Stimulated activated naive CD4-positive, alpha-beta T cell (primary cell): ENCODE data around the gene SHROOM1.
A peak's percentile ranks its signal among the peaks of the same experiment; 100 is the strongest.

Source experiments
- DNase-seq, 6 experiments: peaks; one replicate each; lab custom pipeline; 2025; lab: John Stamatoyannopoulos, UW

SHROOM1 gene

GRCh38 chr5:132824426-132824825 lies 6.0 kb downstream of the SHROOM1 start:
- DNase-seq: no peak

GRCh38 chr5:132823481-132824050 lies 6.9 kb downstream of the SHROOM1 start:
- no peak for DNase-seq

GRCh38 chr5:132822650-132823480 lies 7.6 kb downstream of the SHROOM1 start:
- peak in 1 of 6 experiments; percentile 27 for DNase-seq

- no peak for DNase-seq
Observed at GRCh38 chr5:132821791-132822190, 8.7 kb downstream of the SHROOM1 start.

GRCh38 chr5:132821350-132821749 lies 9.1 kb downstream of the SHROOM1 start:
- no peak for DNase-seq

GRCh38 chr5:132820162-132820754 lies 10.2 kb downstream of the SHROOM1 start:
- peak; percentile 50 to 85 (median 78) for DNase-seq

DNA sequence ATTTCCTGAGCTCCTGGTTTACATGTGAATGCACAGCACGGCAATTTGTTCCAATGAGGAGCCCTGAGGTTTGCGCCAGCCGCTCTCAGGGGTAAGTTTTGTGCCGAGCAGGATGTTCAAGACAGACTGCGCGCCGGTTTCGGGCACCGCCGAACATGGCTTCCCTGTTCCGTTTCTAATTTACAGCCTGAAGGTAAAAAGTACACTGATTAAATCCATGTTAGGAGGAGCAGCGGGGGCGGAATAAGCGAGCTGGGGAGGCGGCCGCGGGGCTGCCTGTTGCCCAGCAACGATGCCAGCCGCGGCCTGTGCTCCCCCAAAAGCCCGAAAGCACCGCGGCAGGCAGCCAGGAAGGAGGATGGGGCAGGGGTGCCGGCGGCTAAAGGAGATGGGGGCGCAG lies 11.0 kb downstream of the SHROOM1 start:
- peak in 2 of 6 experiments; percentile 10 to 45 for DNase-seq

DNA sequence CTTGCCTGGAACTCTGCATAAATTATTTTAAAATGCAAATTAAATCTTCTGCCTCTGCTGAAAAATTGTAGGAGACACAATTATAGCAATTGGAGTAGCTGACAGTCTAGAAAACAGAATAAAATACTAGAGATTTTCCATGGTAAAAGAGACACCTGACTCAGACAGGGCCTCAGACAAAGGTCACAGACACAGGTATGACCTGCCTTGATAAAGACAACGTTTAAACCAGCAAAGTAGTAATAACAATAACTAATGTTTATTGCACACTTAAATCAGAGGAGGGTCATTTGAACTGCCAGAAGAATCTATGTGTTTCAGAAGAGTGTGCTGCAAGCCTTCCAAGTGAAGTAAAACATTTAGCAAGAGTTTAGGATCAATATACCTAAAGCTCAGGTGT lies 13.4 kb downstream of the SHROOM1 start:
- DNase-seq: no peak

- no peak for DNase-seq
Observed at GRCh38 chr5:132816554-132816953, 13.9 kb downstream of the SHROOM1 start.

DNA sequence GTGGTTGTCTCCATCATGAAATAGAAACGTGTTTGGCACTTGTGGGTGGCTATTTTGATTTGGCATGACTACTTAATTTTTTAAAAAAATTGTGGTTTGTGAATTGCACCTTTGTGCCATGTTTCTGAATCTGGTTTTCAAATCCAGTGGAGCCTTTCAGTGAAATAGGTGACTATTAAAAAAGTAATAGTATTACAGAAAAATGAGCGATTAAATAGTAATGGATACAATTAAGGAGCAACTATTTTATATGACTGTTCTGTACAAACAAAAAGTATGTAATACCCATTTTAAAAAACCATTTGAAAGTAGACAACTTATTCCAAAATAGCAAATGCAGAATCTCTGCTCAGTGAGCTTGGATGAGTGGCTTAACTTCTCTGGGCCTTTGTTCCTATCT lies 14.4 kb downstream of the SHROOM1 start:
- DNase-seq: no peak

GRCh38 chr5:132815454-132815853 lies 15.0 kb downstream of the SHROOM1 start:
- DNase-seq: no peak

DNA sequence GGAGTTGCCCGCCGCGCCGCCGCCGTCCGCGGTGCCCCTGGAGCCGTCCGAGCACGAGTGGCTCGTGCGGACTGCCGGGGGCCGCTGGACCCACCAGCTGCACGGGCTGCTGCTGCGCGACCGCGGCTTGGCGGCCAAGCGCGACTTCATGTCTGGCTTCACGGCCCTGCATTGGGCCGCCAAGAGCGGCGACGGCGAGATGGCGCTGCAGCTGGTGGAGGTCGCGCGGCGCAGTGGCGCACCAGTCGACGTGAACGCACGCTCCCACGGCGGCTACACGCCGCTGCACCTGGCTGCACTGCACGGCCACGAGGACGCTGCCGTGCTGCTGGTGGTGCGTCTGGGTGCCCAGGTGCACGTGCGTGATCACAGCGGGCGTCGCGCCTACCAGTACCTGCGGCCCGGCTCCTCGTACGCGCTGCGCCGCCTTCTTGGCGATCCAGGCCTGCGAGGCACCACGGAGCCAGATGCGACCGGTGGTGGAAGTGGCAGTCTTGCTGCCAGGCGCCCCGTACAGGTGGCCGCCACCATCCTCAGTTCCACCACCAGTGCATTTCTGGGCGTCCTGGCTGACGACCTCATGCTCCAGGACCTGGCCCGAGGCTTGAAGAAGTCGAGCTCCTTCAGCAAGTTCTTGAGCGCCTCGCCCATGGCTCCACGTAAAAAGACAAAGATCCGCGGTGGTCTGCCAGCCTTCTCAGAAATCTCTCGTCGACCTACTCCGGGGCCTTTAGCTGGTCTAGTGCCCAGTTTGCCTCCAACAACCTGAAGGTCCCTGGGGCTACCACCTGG lies 15.7 kb downstream of the SHROOM1 start:
- DNase-seq: no peak

GRCh38 chr5:132813599-132814502 lies 16.6 kb downstream of the SHROOM1 start:
- peak in 3 of 6 experiments; percentile 26 to 54 (median 30) for DNase-seq

DNA sequence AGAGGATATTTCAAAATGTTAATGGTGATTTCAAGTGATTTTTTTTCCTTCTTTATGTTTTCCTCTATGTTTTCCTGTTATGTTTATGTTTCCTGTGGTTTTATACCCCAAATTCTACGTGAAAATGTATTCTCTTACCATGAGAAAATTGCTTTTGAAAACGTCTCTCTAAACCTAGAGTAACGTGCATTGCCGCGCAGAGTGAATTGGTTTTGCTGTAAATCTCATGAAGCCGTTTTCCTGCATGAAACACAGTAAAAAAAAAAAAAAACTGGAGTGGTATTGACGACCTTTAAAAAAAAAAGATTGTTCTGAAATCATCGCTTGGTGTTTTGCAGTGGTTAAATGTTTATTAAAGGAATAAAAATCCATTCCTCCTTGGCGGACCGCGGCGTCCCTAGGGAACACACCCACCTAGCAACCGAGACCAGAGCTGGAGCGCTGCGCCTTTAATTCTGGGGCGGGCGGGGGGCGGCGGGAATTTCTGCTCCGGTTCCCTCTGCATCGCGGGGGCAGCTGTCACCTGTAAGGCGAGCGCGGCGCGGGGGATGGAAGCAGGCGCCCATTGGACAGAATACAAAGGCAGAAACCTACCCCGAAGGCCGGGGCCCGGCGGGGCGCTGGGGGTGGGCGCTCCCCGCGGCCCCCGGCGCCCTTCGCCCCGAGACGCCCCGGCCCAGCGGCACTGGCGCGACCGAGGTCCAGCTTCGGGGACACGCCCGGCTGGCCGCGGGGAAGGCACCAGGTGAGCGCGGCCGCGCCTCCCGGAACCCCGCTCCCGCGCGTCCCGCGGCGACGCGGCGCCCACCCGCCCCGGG lies 17.5 kb downstream of the SHROOM1 start, which contains the start of gene SOWAHA:
Gene SOWAHA (plus strand): TSS at position 522 of the 818 bp plus-strand sequence. CDS start 320 bp downstream, outside the sequence.
- DNase-seq: peak in 3 of 6 experiments; percentile 17 to 40 (median 21)

- DNase-seq: no peak
Observed at GRCh38 chr5:132812123-132812765, 18.2 kb downstream of the SHROOM1 start.

DNA sequence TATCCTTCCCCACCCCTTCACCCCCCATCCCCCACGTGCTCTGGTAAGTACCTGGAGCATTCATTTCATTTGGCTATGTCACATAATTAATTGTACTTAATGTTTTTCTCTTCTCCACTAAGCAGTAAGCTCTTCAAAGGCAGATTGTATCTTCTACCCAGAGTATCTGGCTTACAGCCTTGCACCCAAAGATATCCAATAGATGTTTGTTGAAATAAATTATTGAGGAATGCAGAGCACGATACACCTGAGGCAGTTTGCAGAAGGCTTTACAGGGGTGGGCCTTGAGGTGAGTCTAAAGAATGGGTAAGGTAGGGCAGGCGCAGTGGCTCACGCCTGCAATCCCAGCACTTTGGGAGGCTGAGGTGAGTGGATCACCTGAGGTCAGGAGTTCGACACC lies 19.8 kb downstream of the SHROOM1 start:
- DNase-seq: no peak

GRCh38 chr5:132808866-132809265 lies 21.6 kb downstream of the SHROOM1 start:
- DNase-seq: no peak

DNA sequence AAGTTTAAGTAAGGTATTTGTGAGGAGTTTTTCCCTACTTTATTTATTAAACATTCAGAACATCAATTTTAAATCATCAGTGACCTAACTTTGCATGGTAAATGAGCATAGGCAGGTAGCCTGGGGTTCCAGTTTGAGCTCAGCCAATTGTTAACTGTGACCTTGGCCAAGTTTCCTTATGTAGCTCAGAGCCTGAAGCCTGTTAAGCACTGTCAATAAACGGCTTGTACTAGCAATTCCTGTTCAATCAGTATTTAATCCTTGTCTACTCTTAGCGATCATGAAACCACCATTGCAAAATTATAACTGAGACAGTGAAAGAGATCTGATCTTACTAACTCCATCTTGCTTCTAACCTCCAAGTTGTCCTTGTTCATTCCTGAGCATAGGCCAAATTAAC lies 22.0 kb downstream of the SHROOM1 start:
- DNase-seq: no peak

DNA sequence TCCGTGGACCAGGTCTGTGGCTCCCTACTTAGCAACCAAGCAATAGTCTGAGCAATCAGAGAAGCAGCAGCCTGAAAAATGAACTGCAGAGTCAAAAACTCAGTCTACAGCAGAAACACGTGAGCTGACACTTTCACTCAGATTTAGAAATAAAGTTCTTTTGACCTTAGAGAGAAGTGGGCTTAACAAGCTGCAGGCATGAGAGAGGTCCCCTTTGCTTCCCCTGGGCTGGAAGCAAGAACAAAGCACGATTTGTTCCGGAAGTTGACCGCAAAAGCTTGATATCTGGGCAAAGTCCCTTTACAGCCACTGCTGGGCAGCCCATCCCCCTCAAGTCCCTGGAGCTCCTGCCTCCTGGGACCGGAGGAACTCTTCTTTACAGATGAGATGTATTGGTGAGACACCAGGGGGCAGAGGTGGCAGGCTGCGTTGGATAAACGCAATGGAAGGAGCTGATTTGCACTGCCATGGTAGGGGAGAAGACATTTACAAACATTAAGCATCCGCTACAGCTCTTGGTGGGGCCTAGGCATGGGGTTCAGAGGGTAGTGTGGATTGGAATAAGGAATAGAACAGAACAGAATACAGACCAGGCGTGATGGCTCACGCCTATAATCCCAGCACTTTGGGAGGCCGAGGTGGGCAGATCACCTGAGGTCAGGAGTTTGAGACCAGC lies 23.1 kb downstream of the SHROOM1 start:
- DNase-seq: no peak
